Measurements from ENCODE around the gene AQP3.

Gene AQP3

GRCh38 chr9:33453999-33454660 lies 6.7 kb upstream of the AQP3 start:
- peaks cover 33% of the 10 kb centered on the region for H3K4me1 ChIP-seq (ENCODE audit: insufficient read depth, poor library complexity, severe bottlenecking)
- no peaks in the 10 kb centered on the region for H3K36me3 ChIP-seq (ENCODE audit: low read depth)
- DNase-seq (ENCODE audit: low spot score) (no peak), ATAC-seq (ENCODE audit: low read depth) (no peak)
- peak overlapping the region; percentile 62 for H3K27ac ChIP-seq (ENCODE audit: poor library complexity, severe bottlenecking)
- no peaks in the 10 kb centered on the region for H3K27me3 ChIP-seq (ENCODE audit: insufficient read depth, poor library complexity, severe bottlenecking)
- H3K9me3 ChIP-seq (ENCODE audit: severe bottlenecking) = no peaks in the 10 kb centered on the region
- no peak overlapping the region for H3K4me3 ChIP-seq (ENCODE audit: severe bottlenecking)
- no peak for TF ChIP-seq CTCF (IDR thresholded peaks at IDR 0.05; ENCODE audit: poor library complexity, severe bottlenecking)

GRCh38 chr9:33453286-33453860 lies 6.0 kb upstream of the AQP3 start:
- ATAC-seq (ENCODE audit: low read depth) (no peak; the same call in 2 of the 3 replicates), DNase-seq (ENCODE audit: low spot score) (no peak)
- H3K9me3 ChIP-seq (ENCODE audit: severe bottlenecking) = no peaks in the 10 kb centered on the region
- no peaks in the 10 kb centered on the region for H3K27me3 ChIP-seq (ENCODE audit: insufficient read depth, poor library complexity, severe bottlenecking)
- no peaks in the 10 kb centered on the region for H3K36me3 ChIP-seq (ENCODE audit: low read depth)
- H3K27ac ChIP-seq (ENCODE audit: poor library complexity, severe bottlenecking) = peak overlapping the region; percentile 62
- peaks cover 26% of the 10 kb centered on the region for H3K4me1 ChIP-seq (ENCODE audit: insufficient read depth, poor library complexity, severe bottlenecking)
- no peak for TF ChIP-seq CTCF (IDR thresholded peaks at IDR 0.05; ENCODE audit: poor library complexity, severe bottlenecking)
- no peak overlapping the region for H3K4me3 ChIP-seq (ENCODE audit: severe bottlenecking)

GRCh38 chr9:33452828-33453271 lies 5.5 kb upstream of the AQP3 start:
- Histone ChIP-seq H3K36me3 (ENCODE audit: low read depth) (no peaks in the 10 kb centered on the region), H3K9me3 (ENCODE audit: severe bottlenecking) (no peaks in the 10 kb centered on the region), H3K27me3 (ENCODE audit: insufficient read depth, poor library complexity, severe bottlenecking) (no peaks in the 10 kb centered on the region), H3K4me1 (ENCODE audit: insufficient read depth, poor library complexity, severe bottlenecking) (peaks cover 21% of the 10 kb centered on the region), H3K4me3 (ENCODE audit: severe bottlenecking) (no peak overlapping the region), H3K27ac (ENCODE audit: poor library complexity, severe bottlenecking) (peak overlapping the region; percentile 62)
- ATAC-seq (ENCODE audit: low read depth) = peak; percentile 97
- peak; percentile 96 for TF ChIP-seq CTCF (IDR thresholded peaks at IDR 0.05; ENCODE audit: poor library complexity, severe bottlenecking)
- DNase-seq (ENCODE audit: low spot score) = peak; percentile 95

- Histone ChIP-seq H3K4me1 (ENCODE audit: insufficient read depth, poor library complexity, severe bottlenecking) (peaks cover 28% of the 10 kb centered on the region), H3K4me3 (ENCODE audit: severe bottlenecking) (no peak overlapping the region), H3K36me3 (ENCODE audit: low read depth) (no peaks in the 10 kb centered on the region), H3K27me3 (ENCODE audit: insufficient read depth, poor library complexity, severe bottlenecking) (no peaks in the 10 kb centered on the region), H3K27ac (ENCODE audit: poor library complexity, severe bottlenecking) (no peak overlapping the region), H3K9me3 (ENCODE audit: severe bottlenecking) (no peaks in the 10 kb centered on the region)
- no peak for TF ChIP-seq CTCF (IDR thresholded peaks at IDR 0.05; ENCODE audit: poor library complexity, severe bottlenecking)
- DNase-seq (ENCODE audit: low spot score) (no peak), ATAC-seq (ENCODE audit: low read depth) (no peak)
Observed at GRCh38 chr9:33450621-33451146, 3.3 kb upstream of the AQP3 start.

- Histone ChIP-seq H3K27me3 (ENCODE audit: insufficient read depth, poor library complexity, severe bottlenecking) (no peaks in the 10 kb centered on the region), H3K4me3 (ENCODE audit: severe bottlenecking) (no peak overlapping the region), H3K4me1 (ENCODE audit: insufficient read depth, poor library complexity, severe bottlenecking) (peaks cover 36% of the 10 kb centered on the region), H3K36me3 (ENCODE audit: low read depth) (no peaks in the 10 kb centered on the region), H3K27ac (ENCODE audit: poor library complexity, severe bottlenecking) (no peak overlapping the region), H3K9me3 (ENCODE audit: severe bottlenecking) (no peaks in the 10 kb centered on the region)
- ATAC-seq (ENCODE audit: low read depth) (no peak), DNase-seq (ENCODE audit: low spot score) (no peak)
- TF ChIP-seq CTCF (IDR thresholded peaks at IDR 0.05; ENCODE audit: poor library complexity, severe bottlenecking) = no peak
Observed at GRCh38 chr9:33449715-33450114, 2.3 kb upstream of the AQP3 start.
